ENCODE data around the gene SORBS2.
"Not testable (repeated sequence)": the region's sequence is repeated elsewhere in the genome, so short reads cannot be mapped to it uniquely, and the experiment has no call there.

The SORBS2 gene, protein sequence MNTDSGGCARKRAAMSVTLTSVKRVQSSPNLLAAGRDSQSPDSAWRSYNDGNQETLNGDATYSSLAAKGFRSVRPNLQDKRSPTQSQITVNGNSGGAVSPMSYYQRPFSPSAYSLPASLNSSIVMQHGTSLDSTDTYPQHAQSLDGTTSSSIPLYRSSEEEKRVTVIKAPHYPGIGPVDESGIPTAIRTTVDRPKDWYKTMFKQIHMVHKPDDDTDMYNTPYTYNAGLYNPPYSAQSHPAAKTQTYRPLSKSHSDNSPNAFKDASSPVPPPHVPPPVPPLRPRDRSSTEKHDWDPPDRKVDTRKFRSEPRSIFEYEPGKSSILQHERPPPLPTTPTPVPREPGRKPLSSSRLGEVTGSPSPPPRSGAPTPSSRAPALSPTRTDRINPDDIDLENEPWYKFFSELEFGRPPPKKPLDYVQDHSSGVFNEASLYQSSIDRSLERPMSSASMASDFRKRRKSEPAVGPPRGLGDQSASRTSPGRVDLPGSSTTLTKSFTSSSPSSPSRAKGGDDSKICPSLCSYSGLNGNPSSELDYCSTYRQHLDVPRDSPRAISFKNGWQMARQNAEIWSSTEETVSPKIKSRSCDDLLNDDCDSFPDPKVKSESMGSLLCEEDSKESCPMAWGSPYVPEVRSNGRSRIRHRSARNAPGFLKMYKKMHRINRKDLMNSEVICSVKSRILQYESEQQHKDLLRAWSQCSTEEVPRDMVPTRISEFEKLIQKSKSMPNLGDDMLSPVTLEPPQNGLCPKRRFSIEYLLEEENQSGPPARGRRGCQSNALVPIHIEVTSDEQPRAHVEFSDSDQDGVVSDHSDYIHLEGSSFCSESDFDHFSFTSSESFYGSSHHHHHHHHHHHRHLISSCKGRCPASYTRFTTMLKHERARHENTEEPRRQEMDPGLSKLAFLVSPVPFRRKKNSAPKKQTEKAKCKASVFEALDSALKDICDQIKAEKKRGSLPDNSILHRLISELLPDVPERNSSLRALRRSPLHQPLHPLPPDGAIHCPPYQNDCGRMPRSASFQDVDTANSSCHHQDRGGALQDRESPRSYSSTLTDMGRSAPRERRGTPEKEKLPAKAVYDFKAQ (N-terminal part only)

DNA sequence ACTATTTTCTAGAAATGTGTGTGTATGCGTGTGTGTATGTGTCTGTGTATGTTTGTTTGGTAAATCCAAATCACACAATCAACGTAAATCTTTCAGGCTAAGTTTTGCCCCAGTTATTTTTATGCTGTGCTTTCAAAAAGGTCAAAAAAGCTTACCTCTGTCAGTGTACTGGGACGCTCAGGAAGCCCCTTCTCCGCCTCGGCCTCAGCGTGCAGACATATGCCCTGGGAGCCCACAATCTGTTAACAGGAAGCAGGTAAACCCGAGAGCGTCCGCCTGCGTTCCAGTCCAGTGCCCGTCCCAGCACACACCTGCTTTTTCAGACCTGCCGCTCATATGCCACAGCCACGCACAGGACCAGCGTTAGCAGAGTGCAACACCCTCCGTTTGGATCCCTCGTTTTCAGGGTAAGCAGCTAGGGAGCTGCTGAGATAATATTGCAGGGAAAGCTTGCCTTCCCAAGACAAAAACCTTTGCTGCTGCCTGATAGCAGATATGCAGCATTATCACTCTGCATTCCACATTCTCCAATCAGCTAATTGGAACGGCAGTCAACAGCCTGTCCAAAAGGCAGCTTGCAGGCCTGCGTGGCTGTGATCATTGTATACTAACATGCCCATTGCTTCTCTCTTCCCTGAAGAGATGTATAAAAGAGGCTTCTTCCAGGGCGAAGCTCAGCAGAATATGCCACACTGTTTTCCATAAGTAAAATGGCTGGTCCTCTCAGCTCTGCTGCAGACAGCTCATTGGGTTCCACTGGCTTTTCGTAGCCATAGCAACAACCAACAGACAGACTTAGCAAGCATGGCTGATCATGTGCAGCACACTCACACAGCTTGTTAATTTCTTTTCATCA lies at the start of gene SORBS2:
SORBS2 (minus strand) TSS at position 686 of the 856 bp plus-strand sequence. CDS start 121,623 bp downstream, outside the sequence.
- DNase-seq = no peak

DNA sequence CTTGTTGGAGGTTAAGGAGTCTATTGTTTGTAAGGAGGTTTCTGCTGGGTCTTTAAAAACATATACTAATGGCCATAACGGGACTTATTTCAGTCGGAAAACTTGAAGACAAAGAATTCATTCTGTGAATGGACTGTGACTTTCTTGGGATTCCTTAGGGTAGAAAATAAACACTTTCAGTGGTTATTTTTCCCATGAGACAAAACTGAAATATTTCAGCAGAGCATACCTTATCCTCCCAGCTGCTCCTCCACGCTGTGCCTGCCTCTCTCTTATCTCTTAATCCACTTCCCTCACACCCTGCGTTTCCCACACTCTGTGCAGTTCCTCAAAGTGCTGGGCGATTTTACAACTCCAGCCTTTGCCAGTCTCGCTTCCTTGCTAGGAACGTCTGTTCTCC lies 47.1 kb upstream of the SORBS2 start:
- no peak for DNase-seq

DNA sequence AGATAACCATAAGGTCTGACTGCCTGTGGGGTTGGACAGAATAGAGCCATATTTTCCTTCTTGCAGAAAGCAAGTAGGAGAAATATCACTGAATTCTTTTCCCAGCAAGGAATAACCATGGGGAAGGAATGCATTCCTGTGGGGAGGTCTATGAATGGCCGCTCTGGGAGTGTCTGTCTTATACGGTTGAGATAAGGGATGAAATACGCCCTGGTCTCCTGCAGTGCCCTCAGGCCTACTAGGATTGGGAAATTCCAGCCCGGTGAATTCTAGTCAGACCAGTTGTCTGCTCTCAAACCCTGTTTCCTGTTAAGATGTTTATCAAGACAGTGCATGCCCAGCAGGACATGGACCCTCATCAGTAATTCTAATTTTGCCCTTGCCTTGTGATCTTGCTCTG lies 45.6 kb upstream of the SORBS2 start:
- not testable (repeated sequence) for DNase-seq

DNA sequence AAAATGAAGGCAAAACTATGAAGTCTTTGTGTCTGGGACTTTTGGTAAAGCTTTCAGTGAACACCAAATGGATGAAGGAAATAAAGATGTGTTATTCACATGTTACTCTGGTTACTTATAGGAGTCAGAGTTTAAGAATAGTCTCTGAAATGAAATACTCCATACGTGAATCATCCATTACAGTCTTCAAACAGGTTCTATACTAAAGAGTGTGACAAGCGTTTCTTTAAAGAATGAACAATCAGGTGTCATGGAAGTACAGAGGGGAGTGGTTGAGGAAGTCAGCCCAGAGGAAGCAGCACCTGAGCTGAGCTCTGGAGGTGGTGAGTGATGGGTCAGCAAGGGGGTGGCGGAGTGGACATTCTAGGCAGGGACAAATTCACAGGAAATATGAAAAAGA lies 41.8 kb upstream of the SORBS2 start:
- DNase-seq = no peak

DNA sequence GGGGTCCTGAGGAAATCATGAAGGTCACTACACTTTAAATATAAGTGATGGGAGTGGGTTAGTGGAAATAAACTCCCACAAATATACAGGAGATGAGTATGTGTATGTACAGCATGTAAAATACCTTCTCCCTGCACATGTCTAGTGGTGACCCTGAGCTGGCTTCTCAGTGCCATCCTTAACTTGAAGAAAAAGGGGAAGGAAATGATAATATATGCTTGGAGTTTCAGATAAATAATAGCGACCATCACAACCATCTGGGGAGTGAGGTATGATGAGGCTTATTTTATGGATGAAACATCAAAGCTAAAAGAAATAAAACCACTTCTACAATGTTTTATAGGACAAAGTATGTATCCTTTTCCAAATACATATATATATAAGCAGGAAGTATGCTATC lies 41.0 kb upstream of the SORBS2 start:
- no peak for DNase-seq

DNA sequence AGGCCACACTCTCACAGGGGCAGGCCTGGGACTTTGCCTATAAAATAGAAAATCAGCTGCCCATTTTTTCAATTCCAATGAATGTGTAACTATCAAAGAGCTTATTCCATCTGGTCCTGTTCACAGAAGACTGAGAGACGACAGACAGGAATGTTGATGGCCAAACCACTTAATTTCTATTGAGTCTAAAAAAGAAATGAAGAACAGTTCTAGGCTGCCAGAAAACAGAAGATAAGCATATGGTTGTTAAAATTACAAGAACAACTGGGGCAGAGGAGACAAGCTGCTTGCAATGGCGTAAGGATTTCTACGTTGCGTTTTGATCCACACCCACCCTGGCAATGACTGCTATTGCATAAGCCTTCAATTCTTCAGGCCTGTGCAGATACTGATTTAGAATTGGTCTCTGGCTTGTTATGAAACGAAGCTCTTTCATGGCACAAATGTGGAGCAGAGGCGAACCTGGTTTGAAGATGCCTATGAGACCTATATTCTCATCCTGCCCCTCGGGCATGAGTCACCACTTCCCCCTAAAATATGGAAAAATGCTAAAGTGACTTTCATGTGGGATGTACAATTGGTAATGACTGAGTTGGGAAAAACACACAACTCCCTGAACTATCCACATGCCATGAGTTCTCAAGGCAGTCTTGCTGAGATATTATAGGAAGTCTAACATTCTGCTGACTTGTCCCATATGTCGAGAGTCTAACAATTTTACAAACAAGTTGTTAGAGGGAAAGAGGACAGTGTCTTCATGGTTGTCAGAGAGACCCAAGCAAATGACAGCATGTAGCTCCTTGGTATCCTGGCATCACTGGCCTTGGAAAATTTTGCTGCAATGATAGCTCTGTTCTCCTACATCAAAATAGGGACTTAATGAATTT lies 37.9 kb upstream of the SORBS2 start:
- DNase-seq = no peak

DNA sequence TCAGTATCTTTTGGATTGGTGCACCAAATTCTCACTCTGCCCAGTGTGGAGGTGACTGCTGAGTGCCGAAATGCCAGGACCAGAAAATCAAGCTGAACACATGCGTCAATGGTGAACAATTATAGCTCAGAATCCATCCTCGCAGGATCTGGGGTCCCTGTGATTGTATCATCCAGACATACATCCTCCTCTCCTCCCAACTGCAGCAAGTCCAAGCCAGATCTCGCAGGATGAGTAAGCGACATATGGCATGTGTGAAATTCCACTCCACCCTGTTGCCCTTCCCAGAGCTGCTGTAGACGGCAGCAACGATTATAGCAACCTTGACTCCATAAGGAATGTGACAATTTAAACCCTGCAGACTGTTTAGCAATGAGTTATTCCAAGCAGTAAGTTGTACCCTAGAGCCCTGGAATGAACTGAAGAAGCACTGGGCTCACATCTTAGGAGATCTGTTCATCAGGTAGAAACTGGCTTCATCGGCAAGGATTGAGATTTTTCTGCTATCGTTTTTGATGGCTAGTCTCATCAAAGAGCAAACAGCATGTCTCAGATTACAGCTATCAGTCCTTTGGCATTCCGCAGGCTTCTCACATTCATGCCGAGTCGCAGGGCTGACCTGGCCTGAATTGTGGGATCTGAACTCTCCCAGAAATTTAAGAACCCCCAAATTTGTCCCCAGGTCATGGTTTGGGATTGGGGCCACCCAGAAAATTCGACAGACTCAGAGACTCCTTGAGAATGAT lies 35.5 kb upstream of the SORBS2 start:
- no peak for DNase-seq

DNA sequence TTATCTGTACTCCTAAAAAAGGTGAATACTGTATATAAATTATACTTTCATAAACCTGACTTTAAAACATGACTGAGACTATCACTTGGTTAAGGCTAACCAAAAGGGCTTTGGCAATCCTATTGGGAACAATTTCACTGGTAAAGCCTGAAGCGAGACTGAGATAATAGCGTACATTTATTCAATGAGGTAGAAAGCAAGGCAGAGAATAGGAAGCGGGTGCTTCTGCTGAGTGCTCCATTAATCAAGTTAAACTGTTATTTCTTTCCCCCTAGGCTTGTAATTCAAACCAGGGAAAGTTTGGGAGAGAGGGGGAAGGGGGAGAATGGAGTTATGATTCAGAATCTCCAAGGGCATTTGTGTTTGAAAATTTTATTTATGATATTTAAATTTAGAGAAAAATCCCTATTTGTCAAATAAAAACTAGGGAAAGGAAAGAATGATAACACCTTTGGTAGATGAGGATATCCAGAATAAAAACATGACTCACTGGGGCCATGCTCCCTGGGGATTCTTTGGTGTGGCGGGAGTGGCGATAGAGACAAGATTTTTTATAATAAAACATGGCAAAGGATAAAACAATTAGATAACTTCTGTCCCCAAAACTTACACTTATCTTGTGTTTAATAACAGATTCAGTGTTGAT lies 34.6 kb upstream of the SORBS2 start:
- no peak for DNase-seq

DNA sequence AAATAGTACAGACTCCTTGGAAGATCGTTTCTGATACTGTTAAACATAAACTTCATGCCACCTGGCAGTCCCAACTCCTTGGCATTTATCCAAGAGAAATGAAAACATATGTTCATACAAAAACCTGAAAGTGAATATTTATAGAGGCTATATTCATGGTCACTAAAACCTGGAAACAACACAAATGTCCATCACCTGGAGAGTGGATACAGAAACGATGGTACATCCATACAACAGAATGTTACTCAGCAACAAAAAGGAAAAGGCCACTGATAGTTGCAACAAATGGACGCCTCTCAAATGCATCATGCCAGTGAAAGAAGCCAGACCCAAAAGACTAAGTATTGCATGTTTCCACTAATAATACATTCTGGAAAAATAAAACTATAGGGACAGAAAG lies 34.0 kb upstream of the SORBS2 start:
- no peak for DNase-seq

DNA sequence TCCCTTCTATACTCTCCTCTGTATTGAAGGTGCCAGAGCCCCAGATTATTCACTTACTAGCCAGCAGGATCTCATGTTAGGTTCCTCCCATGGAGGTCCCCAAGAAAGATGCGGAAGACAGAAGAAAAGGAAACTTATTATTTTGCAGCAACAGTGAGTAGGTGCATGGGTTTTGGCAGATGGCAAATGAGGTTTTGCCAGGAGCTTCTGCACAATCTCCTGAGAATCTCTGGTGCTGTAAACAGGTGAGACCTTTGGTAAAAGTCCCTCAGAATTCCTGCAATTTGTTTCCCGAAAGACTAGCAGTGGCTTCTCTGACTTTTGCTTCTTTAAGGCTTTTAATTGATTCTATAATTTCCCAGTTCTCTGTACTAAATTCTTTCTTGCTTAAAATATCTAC lies 29.5 kb upstream of the SORBS2 start:
- DNase-seq = no peak

DNA sequence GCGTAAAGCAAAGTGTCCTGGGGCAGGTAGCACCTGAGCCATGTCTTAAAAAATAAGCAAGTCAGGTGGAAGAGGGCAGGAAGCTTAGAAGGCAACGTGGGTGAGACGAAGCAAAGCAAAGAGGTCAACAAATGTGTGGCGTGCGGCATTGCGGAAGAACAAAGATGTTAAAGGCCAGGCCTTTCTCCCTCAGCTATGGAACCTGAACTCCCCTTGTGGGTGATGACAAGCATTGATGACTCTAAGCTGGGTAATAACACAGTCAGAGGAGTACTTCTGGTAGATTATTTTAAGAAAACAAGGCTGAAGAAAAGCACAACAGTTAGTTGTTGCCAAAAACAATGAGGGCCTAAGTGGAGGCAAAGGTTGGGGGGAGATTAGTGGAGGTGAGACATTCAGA lies 29.0 kb upstream of the SORBS2 start:
- no peak for DNase-seq

DNA sequence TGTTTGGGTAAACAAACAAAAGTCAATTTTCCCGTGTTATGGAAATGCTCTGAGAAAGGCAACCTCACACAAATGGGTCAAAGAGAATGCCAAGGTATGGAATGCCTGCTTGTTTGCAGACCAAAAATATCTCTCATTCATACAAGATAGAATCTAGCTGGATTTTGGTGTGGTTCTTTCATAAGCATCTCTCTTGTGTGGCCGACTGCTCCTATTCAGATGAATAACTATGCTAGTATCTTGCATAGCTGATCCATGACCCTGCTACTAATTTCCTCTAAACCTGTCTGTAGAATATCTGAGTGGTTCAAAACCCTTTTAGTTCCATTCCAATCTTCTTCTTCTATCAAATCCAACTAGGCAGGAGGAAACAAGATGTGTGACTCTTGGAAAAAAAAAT lies 28.2 kb upstream of the SORBS2 start:
- DNase-seq = no peak

DNA sequence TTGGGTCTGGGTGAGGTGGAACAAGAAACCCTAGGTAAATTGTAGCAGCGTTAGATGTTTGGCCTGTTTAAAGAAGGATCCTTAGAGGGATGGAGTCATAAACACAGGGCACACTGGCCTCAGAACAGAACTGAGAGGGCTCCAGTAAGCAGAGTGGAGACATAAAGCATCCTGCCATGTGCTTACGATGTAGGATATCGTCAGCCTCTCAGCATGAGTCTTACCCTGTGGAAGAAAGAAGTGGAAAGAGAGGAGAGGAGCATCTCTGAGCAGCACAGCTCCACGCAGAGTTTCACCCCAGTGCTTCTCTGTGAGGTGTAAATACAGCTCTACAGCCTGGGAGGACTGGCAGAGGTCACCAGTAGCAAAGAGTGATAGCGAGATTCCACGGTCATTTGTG lies 27.8 kb upstream of the SORBS2 start:
- DNase-seq = no peak

DNA sequence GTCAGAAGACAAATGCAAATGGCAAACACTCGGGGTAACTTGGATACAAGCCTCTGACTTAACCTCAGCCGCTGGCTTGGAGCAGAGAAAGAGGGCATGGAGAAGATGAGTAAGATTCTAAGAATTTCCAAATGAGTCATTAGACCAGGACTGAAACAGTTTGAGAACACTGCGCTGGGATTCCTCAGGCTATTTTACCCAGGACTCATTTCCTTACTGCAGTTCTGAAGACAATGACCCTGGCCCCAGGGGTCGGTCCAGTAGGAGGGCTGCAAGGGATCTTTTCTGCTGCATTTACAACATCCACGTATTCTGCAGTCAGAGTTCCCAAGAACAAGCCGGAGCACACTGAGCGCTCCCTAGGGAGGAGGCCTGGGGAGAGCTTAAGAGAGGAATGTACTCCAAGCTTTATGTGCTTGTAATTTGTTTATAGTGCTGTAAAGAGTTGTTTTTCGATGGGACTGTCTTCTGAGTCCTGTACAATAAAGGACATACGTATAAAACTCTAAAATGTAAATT lies 27.3 kb upstream of the SORBS2 start:
- no peak for DNase-seq

DNA sequence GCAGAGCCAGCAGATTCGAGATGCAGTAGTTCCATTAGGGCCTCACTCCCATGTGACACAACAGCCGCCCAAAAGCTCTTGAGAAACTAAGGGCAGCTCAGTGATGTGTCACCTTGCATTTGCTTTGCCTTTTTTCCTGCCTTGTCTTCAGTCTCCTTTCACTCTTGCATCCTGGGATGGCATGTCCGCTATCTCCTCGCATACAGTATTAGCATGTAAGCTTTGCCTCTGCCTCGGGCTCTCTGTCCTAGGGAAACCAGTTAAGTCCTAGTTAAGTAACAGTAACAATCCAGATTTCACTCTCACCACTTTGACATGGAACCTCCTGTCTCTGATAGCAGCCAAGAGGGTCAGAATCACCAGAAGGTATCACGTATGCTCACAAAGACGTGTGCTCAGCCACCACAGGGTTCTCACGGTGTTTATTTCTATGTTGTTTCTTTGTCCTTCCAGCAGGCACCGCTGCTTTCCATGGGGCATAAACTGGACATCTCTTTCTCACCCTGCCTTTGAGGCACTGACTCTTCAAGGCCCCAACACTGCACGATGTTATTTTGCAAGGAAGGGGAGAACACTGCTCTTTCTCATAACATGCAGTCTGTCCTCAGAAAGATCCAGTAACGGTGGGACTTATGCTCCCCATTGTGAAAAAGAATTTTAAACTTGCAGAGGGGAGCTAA lies 26.7 kb upstream of the SORBS2 start:
- DNase-seq = no peak

DNA sequence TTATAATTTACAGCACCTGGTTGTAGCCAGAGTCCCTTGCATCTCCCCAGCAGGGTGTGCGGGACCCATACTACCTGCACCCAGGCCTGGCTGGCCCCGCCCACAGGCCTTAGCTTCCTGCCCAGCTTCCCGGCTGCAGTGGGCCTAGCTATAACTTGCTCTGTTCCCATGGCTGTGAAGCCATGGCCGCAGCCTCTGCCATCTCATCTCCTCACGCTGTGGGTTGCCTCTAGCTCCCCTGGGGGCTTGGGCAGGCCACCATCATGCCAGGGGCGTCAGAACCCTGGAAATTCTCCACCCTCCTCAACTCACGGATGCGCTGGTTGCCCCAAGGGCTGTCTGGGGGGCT lies 26.1 kb upstream of the SORBS2 start:
- DNase-seq = no peak

DNA sequence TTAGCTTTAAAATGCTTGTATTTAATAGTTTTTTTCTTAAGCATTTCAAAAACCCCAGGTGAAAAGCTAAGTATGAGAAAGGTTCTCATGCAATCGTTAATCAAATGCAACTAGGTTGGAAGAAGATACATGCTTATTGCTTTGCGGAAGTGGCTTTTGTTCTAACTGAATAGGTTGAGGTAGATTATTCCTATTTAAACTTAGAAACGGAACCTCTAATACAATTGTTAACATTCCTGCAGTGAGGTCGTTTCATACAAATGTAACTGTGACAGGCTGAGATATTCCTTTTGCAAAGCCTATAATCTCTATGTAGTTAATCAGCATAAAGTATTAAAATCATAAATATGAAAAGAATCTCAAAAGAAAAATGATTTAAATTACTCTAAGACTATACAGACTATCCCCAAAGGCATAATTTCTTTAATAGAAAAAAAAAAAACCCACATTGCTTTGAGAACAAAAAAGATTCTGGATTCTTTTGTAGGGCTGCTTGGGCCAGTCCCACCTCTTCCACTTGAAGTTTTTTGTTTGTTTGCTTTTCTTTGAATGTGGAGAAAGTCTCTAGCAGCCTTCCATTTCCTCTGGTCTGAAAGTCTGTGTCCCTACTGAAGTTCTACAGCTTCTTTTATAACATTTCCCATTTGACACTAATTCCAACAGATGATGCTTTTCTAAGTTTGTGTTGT lies 25.6 kb upstream of the SORBS2 start:
- no peak for DNase-seq

DNA sequence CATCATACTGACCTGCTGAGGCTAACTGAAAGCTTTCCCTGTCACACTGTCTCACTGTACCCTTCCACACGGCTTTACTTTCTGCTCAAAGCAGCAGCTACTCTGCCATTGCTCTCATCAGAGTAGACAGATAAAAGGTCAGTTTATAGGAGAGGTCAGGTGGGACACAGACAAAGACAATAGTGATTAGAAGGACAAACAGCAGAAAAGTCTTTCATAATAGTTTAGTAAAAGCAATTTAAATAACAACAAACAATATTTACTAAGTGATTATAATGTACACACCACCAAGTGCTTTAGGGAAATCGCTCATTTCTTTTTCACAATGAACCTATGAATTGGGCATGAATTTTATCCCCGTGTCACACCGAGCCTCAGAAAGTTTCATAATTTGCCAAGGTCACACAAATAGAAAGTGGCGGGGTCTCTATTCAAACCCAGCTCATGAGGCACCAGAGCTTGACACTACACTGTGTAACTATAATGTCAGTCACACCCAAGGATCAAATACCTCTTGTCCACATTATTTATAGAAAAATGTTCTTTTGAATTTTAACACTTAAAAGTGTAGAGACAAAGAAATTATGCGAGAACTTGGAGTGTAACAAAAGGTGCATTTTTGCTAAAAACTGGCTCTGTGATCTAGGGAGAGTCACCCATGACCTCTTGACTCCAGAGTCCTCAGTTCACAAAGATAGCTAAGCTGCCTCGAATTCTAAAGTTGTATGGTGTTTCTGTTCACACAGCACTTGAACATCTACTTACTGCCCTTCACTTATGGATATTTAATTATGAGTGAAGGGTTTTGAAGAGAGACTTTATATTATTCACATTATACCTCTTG lies 24.5 kb upstream of the SORBS2 start:
- DNase-seq = no peak
